ENCODE measurements around the gene NRP1. TPM values are rescaled to one million over a fixed set of nuclear protein-coding genes. Genes with fewer than 3 reads are reported as not detected.

NRP1 gene
- total RNA-seq, 4 donors from 2014 or later: 20.4 to 29.0 (median 22.1) TPM

- intact Hi-C loops (cut with DNase I; ENCODE audit: low total_unique reads): no loop called here
- no peaks in the 10 kb centered on the region for H3K27me3 ChIP-seq
- peaks cover 39 to 51% of the 10 kb centered on the region in 2 donors for H3K4me1 ChIP-seq
- no peaks in the 10 kb centered on the region for H3K9me3 ChIP-seq
- no peaks in the 10 kb centered on the region for H3K36me3 ChIP-seq
- DNase-seq (no peak), ATAC-seq (no peak)
- peak overlapping the region; percentile 18 to 79 (median 62) for H3K27ac ChIP-seq
- TF ChIP-seq CTCF (IDR thresholded peaks at IDR 0.05 in 4 of 5, conservative IDR thresholded peaks at IDR 0.05 in 1 of 5) (no peak), POLR2A (IDR thresholded peaks at IDR 0.05) (no peak)
- H3K4me3 ChIP-seq: no peak overlapping the region
- in situ Hi-C loops (cut with MboI; ENCODE audit: low sequenced_read_pairs in 4 of 4): no loop called here
These were observed 58.1 kb downstream of the NRP1 start for GRCh38 chr10:33276282-33276923.

GRCh38 chr10:33274096-33274785 lies 60.2 kb downstream of the NRP1 start:
- peak overlapping the region; percentile 74 to 79 (median 76) for H3K27ac ChIP-seq
- in situ Hi-C loops (cut with MboI; ENCODE audit: low sequenced_read_pairs in 4 of 4): no loop called here
- no peaks in the 10 kb centered on the region for H3K36me3 ChIP-seq
- no peak for ATAC-seq
- no peaks in the 10 kb centered on the region for H3K27me3 ChIP-seq
- intact Hi-C loops (cut with DNase I; ENCODE audit: low total_unique reads): no loop called here
- DNase-seq: no peak
- H3K4me1 ChIP-seq: peaks cover 39 to 44% of the 10 kb centered on the region in 2 donors
- TF ChIP-seq POLR2A (IDR thresholded peaks at IDR 0.05): no peak
- no peak for TF ChIP-seq CTCF (IDR thresholded peaks at IDR 0.05 in 4 of 5, conservative IDR thresholded peaks at IDR 0.05 in 1 of 5)
- H3K9me3 ChIP-seq: no peaks in the 10 kb centered on the region
- H3K4me3 ChIP-seq: peak overlapping the region in 1 of 4 donors; percentile 55

- Histone ChIP-seq H3K27ac (peak overlapping the region; percentile 74 to 79 (median 76)), H3K9me3 (no peaks in the 10 kb centered on the region), H3K27me3 (no peaks in the 10 kb centered on the region), H3K36me3 (peaks cover 0 to 4% of the 10 kb centered on the region in 2 donors), H3K4me3 (peak overlapping the region; percentile 35 to 55 (median 50)), H3K4me1 (peaks cover 36 to 43% of the 10 kb centered on the region in 2 donors)
- TF ChIP-seq POLR2A (IDR thresholded peaks at IDR 0.05) (no peak), CTCF (IDR thresholded peaks at IDR 0.05 in 4 of 5, conservative IDR thresholded peaks at IDR 0.05 in 1 of 5) (no peak)
- in situ Hi-C loops (cut with MboI; ENCODE audit: low sequenced_read_pairs in 4 of 4) (no loop called here), intact Hi-C loops (cut with DNase I; ENCODE audit: low total_unique reads) (loop anchor here (2.0 kb wide), 1 partner anchor 81 kb away; no protein-coding TSS in a partner anchor)
- ATAC-seq (peak; percentile 89 to 91), DNase-seq (peak; percentile 61 to 87)
These were observed 61.0 kb downstream of the NRP1 start for GRCh38 chr10:33273295-33274002.

GRCh38 chr10:33272635-33273034 lies 61.8 kb downstream of the NRP1 start:
- TF ChIP-seq POLR2A (IDR thresholded peaks at IDR 0.05) (no peak), CTCF (IDR thresholded peaks at IDR 0.05 in 4 of 5, conservative IDR thresholded peaks at IDR 0.05 in 1 of 5) (no peak)
- Histone ChIP-seq H3K36me3 (peaks cover 0 to 7% of the 10 kb centered on the region in 2 donors), H3K4me1 (peaks cover 31 to 39% of the 10 kb centered on the region in 2 donors), H3K4me3 (peak overlapping the region; percentile 35 to 55 (median 50)), H3K9me3 (no peaks in the 10 kb centered on the region), H3K27me3 (no peaks in the 10 kb centered on the region), H3K27ac (peak overlapping the region; percentile 74 to 79 (median 76))
- ATAC-seq (no peak), DNase-seq (no peak)
- intact Hi-C loops (cut with DNase I; ENCODE audit: low total_unique reads) (loop anchor here (2.0 kb wide), 1 partner anchor 80 kb away; no protein-coding TSS in a partner anchor), in situ Hi-C loops (cut with MboI; ENCODE audit: low sequenced_read_pairs in 4 of 4) (no loop called here)
